CD4-positive, alpha-beta T cell treated with Interleukin-2 at 100 ng/mL for 4 hours (primary cell): ENCODE data around the gene ODC1.
A peak's percentile ranks its signal among the peaks of the same experiment; 100 is the strongest.
"Not testable (repeated sequence)": the region's sequence is repeated elsewhere in the genome, so short reads cannot be mapped to it uniquely, and the experiment has no call there.

Source experiments
- DNase-seq: peaks from one replicate; pipeline ENCODE4 v3.0.0-alpha.2; 2020; ENCODE audit warnings: low spot score

ODC1 gene

GRCh38 chr2:10452956-10453904, 5.1 kb upstream of the ODC1 start:
- DNase-seq, result no peak

- DNase-seq, result no peak
Measured at GRCh38 chr2:10452312-10452711, 4.2 kb upstream of the ODC1 start.

- no peak for DNase-seq
Measured at GRCh38 chr2:10451819-10452218, 3.7 kb upstream of the ODC1 start.

GRCh38 chr2:10449838-10450691, 1.9 kb upstream of the ODC1 start:
- no peak for DNase-seq

- no peak for DNase-seq
Measured at GRCh38 chr2:10449486-10449831, 1.3 kb upstream of the ODC1 start.

- peak; percentile 95 for DNase-seq
Measured at GRCh38 chr2:10448576-10449485, 704 bp upstream of the ODC1 start.

- DNase-seq, result peak; percentile 48
Measured at GRCh38 chr2:10447300-10447894, 730 bp downstream of the ODC1 start.

- DNase-seq, result no peak
Measured at GRCh38 chr2:10446631-10447030, 1.5 kb downstream of the ODC1 start.

GRCh38 chr2:10444463-10444862, 3.7 kb downstream of the ODC1 start:
- DNase-seq, result no peak

GRCh38 chr2:10442469-10443126, 5.5 kb downstream of the ODC1 start:
- DNase-seq, result not testable (repeated sequence)

- DNase-seq, result no peak
Measured at GRCh38 chr2:10441948-10442347, 6.2 kb downstream of the ODC1 start.

- DNase-seq, result no peak
Measured at GRCh38 chr2:10440736-10441135, 7.4 kb downstream of the ODC1 start.

GRCh38 chr2:10439971-10440370, 8.2 kb downstream of the ODC1 start:
- no peak for DNase-seq

- DNase-seq, result no peak
Measured at GRCh38 chr2:10439185-10439879, 8.8 kb downstream of the ODC1 start.

GRCh38 chr2:10438688-10439087, 9.4 kb downstream of the ODC1 start:
- DNase-seq, result no peak

- no peak for DNase-seq
Measured at GRCh38 chr2:10437806-10438205, 10.3 kb downstream of the ODC1 start.

GRCh38 chr2:10436583-10437110, 11.5 kb downstream of the ODC1 start:
- no peak for DNase-seq

- no peak for DNase-seq
Measured at GRCh38 chr2:10435820-10436204, 12.3 kb downstream of the ODC1 start.

GRCh38 chr2:10434886-10435819, 13.0 kb downstream of the ODC1 start:
- DNase-seq, result peak; percentile 81
